ENCODE measurements around the gene LAIR2. TPM values are rescaled to one million over a fixed set of nuclear protein-coding genes. Genes with fewer than 3 reads are reported as not detected.

Gene LAIR2
- total RNA-seq, 1 experiment from 2014 or later = not detected

GRCh38 chr19:54459282-54460229 lies 43.1 kb upstream of the LAIR2 start:
- ATAC-seq (no peak), DNase-seq (ENCODE audit: low read depth, low spot score) (no peak)
- Histone ChIP-seq H3K4me3 (replicated peaks in 1 of 2; ENCODE audit: low read depth in 1 of 2, low read length in 2 of 2) (no peak overlapping the region), H3K9me2 (ENCODE audit: insufficient read depth) (no peaks in the 10 kb centered on the region), H3K9ac (ENCODE audit: low read length) (no peak overlapping the region), H3K27me3 (ENCODE audit: insufficient read depth, low read length) (no peaks in the 10 kb centered on the region), H3K4me1 (ENCODE audit: control insufficient read depth in 1 of 2, insufficient read depth in 2 of 2, low read length in 2 of 2) (peaks cover 7 to 22% of the 10 kb centered on the region in 2 experiments; a peak in 3 of 4 replicates), H4K20me1 (ENCODE audit: insufficient read depth) (no peaks in the 10 kb centered on the region), H3K4me2 (ENCODE audit: low read length) (no peak overlapping the region), H3K79me2 (ENCODE audit: insufficient read depth, low read length) (peaks cover 78% of the 10 kb centered on the region), H3K27ac (ENCODE audit: low read depth, low read length) (no peak overlapping the region), H3K9me3 (ENCODE audit: control insufficient read depth in 1 of 2, insufficient read depth in 1 of 2, low read depth in 1 of 2, low read length in 2 of 2) (no peaks in the 10 kb centered on the region), H3K36me3 (ENCODE audit: control insufficient read depth in 1 of 2, insufficient read depth in 2 of 2, low read length in 2 of 2) (peaks cover 41 to 52% of the 10 kb centered on the region in 2 experiments; a peak in 3 of 4 replicates), H2AFZ (ENCODE audit: low read depth, low read length, poor library complexity, severe bottlenecking) (no peak overlapping the region)
- POLR2A ChIA-PET = interaction anchor here (1.2 to 3.1 kb wide), 2 partner anchors 9 to 11 kb away, joined by 3 to 10 read pairs; partner anchors contain the start of gene LENG8
- intact Hi-C loops (cut with micrococcal nuclease) = no loop called here
- TF ChIP-seq SRF (IDR thresholded peaks at IDR 0.05; ENCODE audit: low read depth) (no peak), ZNF274 (IDR thresholded peaks at IDR 0.05; ENCODE audit: low read depth, low read length) (no peak), JUND (IDR thresholded peaks at IDR 0.05) (no peak), ZBTB33 (IDR thresholded peaks at IDR 0.05; ENCODE audit: extremely low read depth, insufficient replicate concordance, low read length) (no peak), POLR2A (IDR thresholded peaks at IDR 0.05; ENCODE audit: borderline replicate concordance, extremely low read depth, insufficient read depth, insufficient read length) (no peak), EGR1 (IDR thresholded peaks at IDR 0.05; ENCODE audit: low read depth) (no peak), CBX3 (IDR thresholded peaks at IDR 0.05; ENCODE audit: low read depth) (no peak), FOSL1 (IDR thresholded peaks at IDR 0.05; ENCODE audit: low read depth) (no peak)
- TF ChIP-seq, protein P1, sequence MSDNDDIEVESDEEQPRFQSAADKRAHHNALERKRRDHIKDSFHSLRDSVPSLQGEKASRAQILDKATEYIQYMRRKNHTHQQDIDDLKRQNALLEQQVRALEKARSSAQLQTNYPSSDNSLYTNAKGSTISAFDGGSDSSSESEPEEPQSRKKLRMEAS (IDR thresholded peaks at IDR 0.05) = no peak
- BruUV-seq (replicated peaks) = no TSS peak
- CTCF ChIA-PET = no interaction called here
- RAD21 ChIA-PET (ENCODE audit: low non-redundant PET in 1 of 2, low total read pairs in 2 of 2, uncharacterized antibody in 2 of 2, unreplicated experiment in 2 of 2) = no interaction called here

All from HCT116 (cell line).